Mammary epithelial cell (primary cell): ENCODE data around the gene TRIP12.
"Not testable (repeated sequence)": the region's sequence is repeated elsewhere in the genome, so short reads cannot be mapped to it uniquely, and the experiment has no call there.

ENCODE experiments used
- CTCF ChIP-seq, 2 donors: IDR thresholded peaks in 1 of 2; conservative IDR thresholded peaks in 1 of 2; 2 replicates each; pipeline ENCODE4 v1.5.1; 2011 to 2012; ENCODE audit warnings: inconsistent platforms in 2 of 2, low read length in 2 of 2, mild to moderate bottlenecking in 2 of 2, control low read depth in 1 of 2, low read depth in 1 of 2; ENCODE audit not compliant: insufficient read depth in 1 of 2; ENCODE audit errors: extremely low read depth in 1 of 2
- EZH2 ChIP-seq: IDR thresholded peaks from 2 replicates; pipeline ENCODE4 v1.6.1; 2012; ENCODE audit warnings: low read length, inconsistent platforms, borderline replicate concordance

GRCh38 chr2:229963596-229963995 is 41.8 kb upstream of the TRIP12 start:
- TF ChIP-seq CTCF (conservative IDR thresholded peaks at IDR 0.05 in 1 of 2, IDR thresholded peaks at IDR 0.05 in 1 of 2; ENCODE audit: extremely low read depth in 1 of 2, insufficient read depth in 1 of 2, low read depth in 1 of 2, low read length in 2 of 2); EZH2: not testable (repeated sequence)
